ENCODE measurements around the gene TMPRSS7. TPM values are rescaled to one million over a fixed set of nuclear protein-coding genes. Genes with fewer than 3 reads are reported as not detected.

Gene TMPRSS7
- total RNA-seq, 1 experiment from 2014 or later = not detected

DNA sequence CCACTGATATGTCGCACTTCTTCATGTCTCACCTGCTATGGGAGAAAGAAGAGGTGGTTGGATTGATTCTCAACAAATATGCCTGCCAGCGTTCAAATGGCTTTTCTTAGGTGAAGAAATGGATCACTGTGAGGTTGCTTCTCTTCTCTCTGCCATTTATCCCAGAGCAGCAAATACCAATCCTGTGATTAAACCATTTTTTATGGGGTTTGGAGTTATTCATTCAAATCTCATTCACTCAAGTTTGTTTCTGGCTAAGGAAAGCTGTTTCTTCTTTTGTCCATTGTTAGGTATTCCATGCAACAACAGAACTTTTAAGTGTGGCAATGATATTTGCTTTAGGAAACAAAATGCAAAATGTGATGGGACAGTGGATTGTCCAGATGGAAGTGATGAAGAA is 39.5 kb downstream of the TMPRSS7 start (continued):
- no peak for TF ChIP-seq OVOL2 (CRISPR knock-in tag; IDR thresholded peaks at IDR 0.05; ENCODE audit: borderline replicate concordance)

GRCh38 chr3:112074616-112075497 is 40.3 kb downstream of the TMPRSS7 start:
- POLR2A ChIA-PET = no interaction called here
- DNase-seq (ENCODE audit: low spot score) (no peak), ATAC-seq (peak; percentile 81)
- peaks cover 10% of the 10 kb centered on the region for H3K4me1 Mint-ChIP-seq
- TF ChIP-seq SMAD4 (CRISPR knock-in tag; IDR thresholded peaks at IDR 0.05) = no peak
- no peak for TF ChIP-seq MYBL2 (CRISPR knock-in tag; IDR thresholded peaks at IDR 0.05)
- TF ChIP-seq NFATC4 (CRISPR knock-in tag; IDR thresholded peaks at IDR 0.05) = no peak
- H3K27ac Mint-ChIP-seq = no peak overlapping the region
- H3K27me3 Mint-ChIP-seq (ENCODE audit: low read depth) = no peaks in the 10 kb centered on the region; the same call in 1 of the 2 replicates
- H3K36me3 Mint-ChIP-seq = no peaks in the 10 kb centered on the region
- no peak overlapping the region for H3K4me3 Mint-ChIP-seq
- peaks cover 4% of the 10 kb centered on the region for H3K9me3 Mint-ChIP-seq
- CTCF ChIA-PET = no interaction called here

- ChIA-PET CTCF (interaction anchor here (1.0 kb wide), 1 partner anchor 65 kb away, joined by 5 read pairs; no protein-coding TSS in a partner anchor), POLR2A (no interaction called here)
- H3K4me3 Mint-ChIP-seq = no peak overlapping the region
- TF ChIP-seq FOXJ3 (CRISPR knock-in tag; IDR thresholded peaks at IDR 0.05; ENCODE audit: borderline replicate concordance) (no peak), RELA (CRISPR knock-in tag; IDR thresholded peaks at IDR 0.05; ENCODE audit: borderline replicate concordance) (no peak), TEAD1 (CRISPR knock-in tag; IDR thresholded peaks at IDR 0.05) (no peak), RORB (CRISPR knock-in tag; IDR thresholded peaks at IDR 0.05) (no peak), ATF2 (CRISPR knock-in tag; IDR thresholded peaks at IDR 0.05; ENCODE audit: borderline replicate concordance, low read depth) (no peak), CREM (CRISPR knock-in tag; IDR thresholded peaks at IDR 0.05) (no peak), CREB1 (CRISPR knock-in tag; IDR thresholded peaks at IDR 0.05) (no peak), CBFB (CRISPR knock-in tag; IDR thresholded peaks at IDR 0.05; ENCODE audit: low read depth) (no peak), JUN (CRISPR knock-in tag; IDR thresholded peaks at IDR 0.05) (no peak), ZBTB21 (CRISPR knock-in tag; IDR thresholded peaks at IDR 0.05; ENCODE audit: borderline replicate concordance) (no peak), MYBL2 (CRISPR knock-in tag; IDR thresholded peaks at IDR 0.05) (no peak), ZNF512 (CRISPR knock-in tag; IDR thresholded peaks at IDR 0.05; ENCODE audit: borderline replicate concordance) (no peak)
- TF ChIP-seq, protein P1, sequence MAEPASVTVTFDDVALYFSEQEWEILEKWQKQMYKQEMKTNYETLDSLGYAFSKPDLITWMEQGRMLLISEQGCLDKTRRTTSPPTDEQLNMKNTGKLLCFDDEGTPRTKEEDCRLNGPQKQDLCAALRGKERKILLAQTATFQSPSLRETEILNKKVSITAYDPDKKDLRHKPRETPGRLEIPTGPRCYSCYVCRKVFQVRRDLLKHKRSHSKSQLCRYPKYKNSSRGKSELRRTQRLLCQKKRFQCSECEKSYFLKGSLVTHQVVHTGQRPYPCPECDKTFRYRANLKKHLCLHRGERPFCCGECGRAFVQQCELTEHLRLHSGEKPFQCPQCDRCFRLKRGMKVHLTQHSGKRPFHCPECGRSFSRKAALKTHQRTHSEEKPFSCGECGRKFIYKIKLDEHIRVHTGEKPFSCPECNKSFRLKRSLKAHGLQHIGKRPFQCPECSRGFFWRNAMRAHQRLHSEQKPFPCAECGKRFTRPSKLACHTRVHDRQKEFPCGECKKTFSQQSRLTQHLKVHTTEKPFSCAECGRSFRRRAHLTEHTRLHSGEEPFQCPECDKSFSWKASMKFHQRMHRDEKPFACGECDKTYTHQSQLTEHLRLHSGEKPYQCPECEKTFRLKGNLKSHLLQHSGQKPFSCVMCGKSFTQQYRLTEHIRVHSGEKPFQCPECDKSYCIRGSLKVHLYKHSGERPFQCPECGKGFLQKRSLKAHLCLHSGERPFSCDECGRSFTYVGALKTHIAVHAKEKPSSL (CRISPR knock-in tag; conservative IDR thresholded peaks at IDR 0.05) = no peak
- TF ChIP-seq, protein P2, sequence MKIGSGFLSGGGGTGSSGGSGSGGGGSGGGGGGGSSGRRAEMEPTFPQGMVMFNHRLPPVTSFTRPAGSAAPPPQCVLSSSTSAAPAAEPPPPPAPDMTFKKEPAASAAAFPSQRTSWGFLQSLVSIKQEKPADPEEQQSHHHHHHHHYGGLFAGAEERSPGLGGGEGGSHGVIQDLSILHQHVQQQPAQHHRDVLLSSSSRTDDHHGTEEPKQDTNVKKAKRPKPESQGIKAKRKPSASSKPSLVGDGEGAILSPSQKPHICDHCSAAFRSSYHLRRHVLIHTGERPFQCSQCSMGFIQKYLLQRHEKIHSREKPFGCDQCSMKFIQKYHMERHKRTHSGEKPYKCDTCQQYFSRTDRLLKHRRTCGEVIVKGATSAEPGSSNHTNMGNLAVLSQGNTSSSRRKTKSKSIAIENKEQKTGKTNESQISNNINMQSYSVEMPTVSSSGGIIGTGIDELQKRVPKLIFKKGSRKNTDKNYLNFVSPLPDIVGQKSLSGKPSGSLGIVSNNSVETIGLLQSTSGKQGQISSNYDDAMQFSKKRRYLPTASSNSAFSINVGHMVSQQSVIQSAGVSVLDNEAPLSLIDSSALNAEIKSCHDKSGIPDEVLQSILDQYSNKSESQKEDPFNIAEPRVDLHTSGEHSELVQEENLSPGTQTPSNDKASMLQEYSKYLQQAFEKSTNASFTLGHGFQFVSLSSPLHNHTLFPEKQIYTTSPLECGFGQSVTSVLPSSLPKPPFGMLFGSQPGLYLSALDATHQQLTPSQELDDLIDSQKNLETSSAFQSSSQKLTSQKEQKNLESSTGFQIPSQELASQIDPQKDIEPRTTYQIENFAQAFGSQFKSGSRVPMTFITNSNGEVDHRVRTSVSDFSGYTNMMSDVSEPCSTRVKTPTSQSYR (CRISPR knock-in tag; IDR thresholded peaks at IDR 0.05) = no peak
- H3K27me3 Mint-ChIP-seq (ENCODE audit: low read depth) = no peaks in the 10 kb centered on the region; the same call in 1 of the 2 replicates
- peaks cover 10% of the 10 kb centered on the region for H3K4me1 Mint-ChIP-seq
- DNase-seq (ENCODE audit: low spot score) (no peak), ATAC-seq (no peak)
- H3K36me3 Mint-ChIP-seq = no peaks in the 10 kb centered on the region
- H3K9me3 Mint-ChIP-seq = no peaks in the 10 kb centered on the region
- no peak overlapping the region for H3K27ac Mint-ChIP-seq
Measured at GRCh38 chr3:112078125-112079083, 43.9 kb downstream of the TMPRSS7 start.
